NB4 (cell line): ENCODE measurements around the gene LDLRAD2.

ENCODE experiments used
- CTCF ChIP-seq: IDR thresholded peaks from one replicate; pipeline ENCODE4 v1.5.1; 2012; ENCODE audit warnings: low read depth, low read length
- MAX ChIP-seq: IDR thresholded peaks from 2 replicates; pipeline ENCODE4 v1.6.1; 2011; ENCODE audit warnings: low read depth, low read length
- MYC ChIP-seq: IDR thresholded peaks from 2 replicates; pipeline ENCODE4 v1.6.1; 2011; ENCODE audit warnings: low read depth, low read length
- POLR2A ChIP-seq: IDR thresholded peaks from 2 replicates; pipeline ENCODE4 v1.6.1; 2011; ENCODE audit warnings: mild to moderate bottlenecking; ENCODE audit not compliant: insufficient read length; ENCODE audit errors: extremely low read depth

GRCh38 chr1:21778405-21778727, 33.7 kb upstream of the LDLRAD2 start:
- TF ChIP-seq CTCF (no peak), POLR2A (no peak), MAX (no peak), MYC (no peak)
